Amniotic stem cell (primary cell): ENCODE data around the gene MCM5.
A peak's percentile ranks its signal among the peaks of the same experiment; 100 is the strongest.
"Not testable (repeated sequence)": the region's sequence is repeated elsewhere in the genome, so short reads cannot be mapped to it uniquely, and the experiment has no call there.

Source experiments
- DNase-seq: peaks from one replicate; lab custom pipeline; 2025; lab: John Stamatoyannopoulos, UW

The MCM5 gene

DNA sequence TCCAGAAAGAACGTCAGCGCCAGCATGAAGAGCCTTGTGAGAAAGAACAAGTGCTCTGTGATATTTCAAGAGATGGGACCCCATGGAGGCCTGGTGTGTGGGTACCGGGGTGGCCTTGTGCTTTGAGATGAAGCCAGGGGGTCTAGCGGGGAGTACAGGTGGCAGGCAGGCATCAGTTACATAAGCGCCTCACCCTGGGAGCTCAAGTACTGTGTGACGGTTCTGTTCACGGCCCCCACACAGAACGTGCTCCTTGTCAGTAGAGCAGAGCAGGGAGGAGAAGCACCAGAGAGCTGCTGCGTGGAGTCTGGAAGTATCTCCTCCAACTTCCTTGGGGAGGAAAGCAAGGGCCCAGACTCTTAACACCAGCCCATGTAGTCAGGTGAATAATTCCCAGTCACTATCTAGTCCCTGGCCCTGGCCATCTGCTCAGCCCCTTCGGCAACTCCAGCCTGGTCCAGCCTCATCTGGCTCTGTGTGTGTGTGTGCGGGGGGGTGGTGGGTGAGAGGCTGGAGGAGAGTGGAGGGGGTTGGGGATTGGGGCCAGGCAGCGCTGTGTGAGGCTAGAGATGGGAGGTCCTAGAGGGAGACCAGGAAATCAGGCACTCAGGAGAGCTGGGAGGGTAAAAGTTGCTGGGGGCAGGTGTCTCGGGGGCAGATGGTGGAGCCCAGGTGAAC, 32.4 kb downstream of the MCM5 start:
- no peak for DNase-seq

- DNase-seq, result no peak
Measured at GRCh38 chr22:35434061-35434710, 34.2 kb downstream of the MCM5 start.

DNA sequence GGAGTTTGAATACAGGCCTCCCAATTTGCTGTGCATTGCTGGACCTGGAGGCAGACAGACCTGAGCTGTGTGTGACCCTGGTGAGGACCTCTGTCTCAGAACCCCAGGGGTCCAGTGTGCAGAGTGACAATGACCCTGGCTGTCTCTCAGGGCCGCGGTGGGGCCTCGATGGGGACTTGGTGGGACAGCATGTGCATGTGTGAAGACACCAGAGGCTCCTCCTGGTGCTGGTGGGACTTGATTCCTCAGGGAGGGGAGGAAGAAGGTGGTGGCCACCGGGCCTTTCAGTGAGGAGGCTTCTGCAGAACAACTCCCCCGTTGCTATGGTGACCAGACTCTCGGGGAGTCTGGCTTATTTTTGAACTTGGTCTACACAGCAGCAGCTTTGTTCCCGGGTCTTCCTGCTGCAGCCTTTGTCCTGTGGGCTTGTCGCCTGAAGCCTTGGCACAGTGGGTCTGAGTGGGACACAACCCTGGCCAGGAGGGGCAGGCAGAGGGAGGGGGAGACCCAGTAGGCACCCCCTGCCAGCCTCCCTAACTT, 35.3 kb downstream of the MCM5 start:
- DNase-seq, result no peak

GRCh38 chr22:35436421-35436820, 36.5 kb downstream of the MCM5 start:
- no peak for DNase-seq

DNA sequence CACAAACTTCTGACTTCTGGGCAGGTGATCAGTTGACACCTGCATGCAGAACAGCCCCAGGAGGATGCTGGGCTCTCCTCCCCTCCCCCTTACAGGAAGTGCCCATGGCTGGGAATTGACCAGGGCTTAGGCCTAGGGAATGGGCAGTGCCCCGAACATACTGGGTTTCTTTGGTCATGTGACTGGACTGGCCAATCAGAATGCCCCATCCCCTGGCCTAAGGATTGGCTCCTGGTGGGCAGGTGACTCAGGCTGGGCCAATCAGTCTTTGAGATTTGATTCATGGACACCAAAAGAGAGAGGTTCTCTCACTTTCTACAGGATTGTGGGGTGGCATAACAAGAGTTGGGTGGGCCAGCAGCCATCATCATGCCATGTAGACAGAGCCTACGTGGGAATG, 37.1 kb downstream of the MCM5 start:
- no peak for DNase-seq

DNA sequence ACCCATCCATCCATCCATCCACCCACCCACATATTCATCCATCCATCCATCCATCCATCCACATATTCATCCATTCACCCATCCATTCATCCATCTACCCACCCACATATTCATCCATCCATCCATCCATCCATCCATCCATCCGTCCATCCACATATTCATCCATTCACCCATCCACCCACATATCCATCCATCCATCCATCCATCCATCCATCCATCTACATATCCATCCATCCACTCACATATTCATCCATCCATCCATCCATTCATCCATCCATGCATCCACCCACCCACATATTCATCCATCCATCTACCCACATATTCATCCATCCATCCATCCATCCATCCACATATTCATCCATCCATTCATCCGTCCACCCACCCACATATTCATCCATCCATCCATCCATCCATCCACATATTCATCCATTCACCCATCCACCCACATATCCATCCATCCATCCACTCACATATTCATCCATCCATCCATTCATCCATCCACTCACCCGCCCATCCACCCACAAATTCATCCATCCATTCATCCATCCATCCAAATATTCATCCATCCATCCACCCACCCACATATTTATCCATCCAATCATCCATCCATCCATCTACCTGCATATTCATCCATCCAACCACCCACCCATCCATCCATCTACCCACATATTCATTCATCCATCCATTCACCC, 38.9 kb downstream of the MCM5 start:
- DNase-seq, result not testable (repeated sequence)

DNA sequence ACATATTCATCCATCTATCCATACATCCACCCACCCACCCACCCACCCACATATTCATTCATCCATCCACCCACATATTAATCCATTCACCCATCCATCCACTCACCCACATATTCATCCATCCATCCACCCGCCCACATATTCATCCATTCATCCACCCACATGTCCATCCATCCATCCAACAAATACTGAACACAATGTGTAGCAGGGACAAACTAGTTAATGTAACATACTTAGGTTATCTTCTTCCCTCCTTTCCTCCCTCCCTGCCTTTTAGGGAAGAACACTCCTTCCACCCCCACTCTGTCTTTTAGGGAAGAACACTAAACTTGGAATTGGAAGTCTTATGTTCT, 39.4 kb downstream of the MCM5 start:
- no peak for DNase-seq

DNA sequence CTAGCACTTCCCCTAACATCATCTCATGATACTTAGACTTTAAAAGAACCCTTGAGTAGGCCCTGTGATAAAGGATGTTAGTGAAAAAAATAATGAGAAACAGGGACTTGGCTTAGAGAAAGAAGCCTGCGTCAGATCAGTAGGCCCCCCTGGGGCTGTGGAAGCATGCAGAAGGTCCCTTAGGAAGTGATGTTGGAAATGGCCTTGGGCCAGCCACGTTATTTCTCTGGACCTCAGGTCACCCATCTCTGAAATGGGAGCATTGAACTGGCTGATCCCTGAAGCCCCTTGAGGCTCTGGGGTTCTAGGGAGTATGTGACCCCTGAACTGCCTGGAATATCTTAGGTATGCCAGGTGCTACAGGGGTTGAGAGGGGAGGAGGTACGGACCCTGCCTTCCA, 40.2 kb downstream of the MCM5 start:
- no peak for DNase-seq

GRCh38 chr22:35441489-35442100, 41.7 kb downstream of the MCM5 start:
- DNase-seq, result no peak

- DNase-seq, result no peak
Measured at GRCh38 chr22:35442471-35442870, 42.5 kb downstream of the MCM5 start.

DNA sequence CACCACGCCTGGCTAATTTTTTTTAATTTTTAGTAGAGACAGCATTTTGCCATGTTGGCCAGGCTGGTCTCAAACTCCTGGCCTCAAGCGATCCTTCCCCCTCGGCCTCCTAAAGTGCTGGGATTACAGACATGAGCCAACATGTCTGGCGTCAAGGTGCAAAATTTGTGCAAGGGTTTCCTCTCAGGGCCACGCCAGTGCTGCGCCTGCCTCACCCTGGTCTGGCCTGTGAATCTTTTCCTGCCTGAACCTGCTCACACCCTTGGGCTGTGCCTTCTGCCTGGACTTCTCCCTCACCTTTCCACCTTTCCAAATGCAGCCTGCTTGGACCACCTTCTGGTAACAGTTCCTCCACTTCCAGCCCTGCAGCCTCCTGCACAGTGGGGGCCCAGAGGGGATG, 43.4 kb downstream of the MCM5 start:
- DNase-seq, result no peak

- no peak for DNase-seq
Measured at GRCh38 chr22:35443790-35444684, 44.1 kb downstream of the MCM5 start.

DNA sequence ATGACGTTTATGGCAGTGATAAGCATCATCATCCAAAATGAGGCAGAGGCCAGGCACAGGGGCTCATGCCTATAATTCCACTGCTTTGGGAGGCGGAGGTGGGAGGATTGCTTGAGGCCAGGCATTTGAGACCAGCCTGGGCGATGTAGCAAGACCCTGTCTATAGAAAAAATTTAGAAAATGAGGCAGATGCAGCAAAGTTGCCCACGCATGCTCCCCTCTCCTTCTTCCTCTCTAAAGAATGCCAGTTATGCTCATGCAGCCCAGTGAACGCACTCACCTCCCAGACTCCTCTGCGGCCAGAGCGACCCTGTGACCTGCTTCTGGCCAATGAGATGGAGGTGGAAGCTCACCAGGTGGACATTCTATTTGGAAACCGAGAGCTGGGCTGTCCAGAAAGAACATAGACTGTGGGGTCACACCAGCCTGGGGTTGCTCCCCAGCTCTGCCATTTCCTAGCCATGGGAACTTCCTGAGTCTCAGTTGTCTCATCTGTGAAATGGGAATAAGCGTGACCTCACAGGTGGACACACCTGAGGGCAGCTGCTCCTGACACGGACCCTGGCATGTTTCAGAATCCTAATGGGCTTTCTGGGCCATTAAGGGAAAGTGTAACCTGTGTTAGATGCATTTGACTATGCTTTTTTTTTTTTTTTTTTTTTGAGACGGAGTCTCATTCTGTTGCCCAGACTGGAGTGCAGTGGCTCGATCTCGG, 44.9 kb downstream of the MCM5 start:
- no peak for DNase-seq

DNA sequence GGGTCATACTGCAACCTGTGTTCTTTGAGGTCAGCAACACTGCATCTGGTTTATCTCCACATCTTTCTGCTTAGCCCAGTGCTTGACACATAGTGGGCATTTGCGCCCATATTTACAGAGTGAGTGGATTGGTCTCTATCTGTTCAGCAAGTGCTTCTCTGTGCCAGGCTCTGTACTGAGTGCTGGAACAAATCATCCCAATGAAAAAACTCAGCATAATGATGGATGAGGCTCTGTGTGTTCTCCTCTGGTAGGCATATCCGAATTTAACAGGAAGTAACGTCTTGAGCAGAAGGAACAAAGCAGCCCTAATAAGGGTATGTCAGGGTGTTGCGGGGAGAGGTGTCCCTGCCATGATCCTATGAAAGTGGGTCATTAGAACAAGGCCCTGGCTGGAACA, 46.0 kb downstream of the MCM5 start:
- no peak for DNase-seq

DNA sequence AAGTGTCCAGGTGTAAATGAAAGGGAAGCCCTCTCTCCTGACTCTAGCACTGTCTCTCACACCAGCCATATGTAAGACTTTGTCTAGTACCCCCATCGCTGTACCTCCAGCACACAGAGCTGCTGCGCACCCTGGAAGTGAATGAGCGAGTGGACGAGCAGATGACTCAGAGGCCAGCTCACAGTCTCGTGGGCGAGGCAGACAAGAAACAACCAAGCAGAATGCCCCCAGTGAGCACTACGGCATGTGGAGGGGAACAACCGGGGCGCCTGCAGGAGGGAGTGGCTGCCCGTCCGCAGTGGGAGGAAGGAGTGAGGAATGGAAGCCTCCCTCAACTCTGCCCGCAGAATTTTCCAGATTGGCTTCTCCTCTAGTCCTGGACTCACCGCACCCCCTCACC, 46.4 kb downstream of the MCM5 start:
- peak; percentile 81 for DNase-seq

DNA sequence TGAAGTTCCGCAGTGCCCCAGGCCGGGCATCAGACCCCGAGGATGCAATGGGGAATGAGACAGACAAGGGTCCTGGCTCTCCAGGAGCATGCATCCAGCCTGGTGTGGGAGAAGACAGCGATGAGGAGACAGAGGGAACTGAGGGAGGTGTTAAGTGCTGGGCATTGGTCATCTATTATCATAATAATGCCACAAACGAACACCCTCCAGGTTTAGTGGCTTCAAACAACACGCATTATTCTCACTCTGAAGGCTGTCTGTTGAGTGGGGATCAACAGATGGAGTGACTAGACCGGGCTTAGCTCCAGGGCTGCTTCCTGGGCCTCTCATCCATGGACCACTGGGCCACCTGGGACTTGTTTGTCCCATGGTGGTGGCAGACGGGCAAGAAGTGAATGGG, 48.6 kb downstream of the MCM5 start:
- DNase-seq, result no peak

- DNase-seq, result no peak
Measured at GRCh38 chr22:35449829-35450689, 50.1 kb downstream of the MCM5 start.

DNA sequence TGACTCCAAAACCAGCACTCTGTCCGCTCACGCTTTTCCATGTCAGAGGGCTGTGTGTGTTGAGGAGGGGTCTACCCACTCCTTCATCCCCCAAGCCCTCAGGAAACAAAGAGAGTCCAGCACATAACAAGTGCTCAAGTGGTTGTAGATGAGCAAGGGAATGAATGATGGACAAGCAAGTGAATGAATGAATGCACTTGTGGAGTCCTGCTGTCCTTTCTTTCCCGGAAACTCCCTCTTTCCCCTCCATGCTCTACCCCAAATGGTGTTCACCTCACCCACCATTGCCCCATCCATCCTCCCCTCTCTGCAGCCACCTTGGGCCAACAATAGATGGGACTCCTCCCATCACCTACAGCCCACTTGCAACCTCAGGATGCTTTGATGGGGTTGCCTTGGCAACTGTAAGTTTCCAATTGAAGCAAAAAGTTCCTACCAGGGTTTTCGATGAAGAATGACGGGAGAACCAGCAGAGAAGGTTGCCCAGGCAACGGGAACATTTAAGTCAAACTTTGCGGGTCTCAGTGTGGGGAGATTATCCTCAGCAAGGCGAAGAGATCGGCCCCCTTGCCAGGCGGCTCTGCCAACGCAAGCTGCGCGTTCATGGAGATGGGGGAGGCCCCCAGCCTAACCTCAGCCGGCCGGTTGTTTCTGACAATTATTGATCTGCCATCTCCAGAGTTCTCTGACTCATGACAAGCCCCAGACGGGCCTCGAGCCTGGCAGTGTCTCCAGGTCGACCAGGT, 51.1 kb downstream of the MCM5 start:
- DNase-seq, result no peak

GRCh38 chr22:35451592-35451991, 51.7 kb downstream of the MCM5 start:
- no peak for DNase-seq
